ENCODE data around the gene BCO2.

The BCO2 gene

GRCh38 chr11:112255067-112255720, 79.9 kb downstream of the BCO2 start:
- peak; percentile 13 for DNase-seq

- no peak for DNase-seq
These were observed 85.2 kb downstream of the BCO2 start, which contains the start of gene PLET1 for GRCh38 chr11:112260490-112260889. Gene PLET1, minus strand, starts transcription at chr11:112260860. Its CDS starts 271 bp downstream, at chr11:112260589.

- DNase-seq: no peak
These were observed 90.5 kb downstream of the BCO2 start for GRCh38 chr11:112265659-112266409.

GRCh38 chr11:112266410-112266778, 91.1 kb downstream of the BCO2 start:
- DNase-seq: no peak

GRCh38 chr11:112267188-112267591, 91.9 kb downstream of the BCO2 start:
- DNase-seq: no peak

- DNase-seq: no peak
These were observed 93.1 kb downstream of the BCO2 start for GRCh38 chr11:112268406-112268805.

Measured in DMS153 (cell line).